IPS DF 4.7 (cell line): ENCODE results near the gene HLA-DRA.

Source experiments
- DNase-seq: peaks from one replicate; pipeline ENCODE4 v3.0.0-alpha.2; 2013; ENCODE audit warnings: low spot score; ENCODE audit errors: extremely low read depth

Gene HLA-DRA

GRCh38 chr6:32473376-32474348 lies 34.0 kb downstream of the HLA-DRA start:
- DNase-seq, result peak; percentile 30

DNA sequence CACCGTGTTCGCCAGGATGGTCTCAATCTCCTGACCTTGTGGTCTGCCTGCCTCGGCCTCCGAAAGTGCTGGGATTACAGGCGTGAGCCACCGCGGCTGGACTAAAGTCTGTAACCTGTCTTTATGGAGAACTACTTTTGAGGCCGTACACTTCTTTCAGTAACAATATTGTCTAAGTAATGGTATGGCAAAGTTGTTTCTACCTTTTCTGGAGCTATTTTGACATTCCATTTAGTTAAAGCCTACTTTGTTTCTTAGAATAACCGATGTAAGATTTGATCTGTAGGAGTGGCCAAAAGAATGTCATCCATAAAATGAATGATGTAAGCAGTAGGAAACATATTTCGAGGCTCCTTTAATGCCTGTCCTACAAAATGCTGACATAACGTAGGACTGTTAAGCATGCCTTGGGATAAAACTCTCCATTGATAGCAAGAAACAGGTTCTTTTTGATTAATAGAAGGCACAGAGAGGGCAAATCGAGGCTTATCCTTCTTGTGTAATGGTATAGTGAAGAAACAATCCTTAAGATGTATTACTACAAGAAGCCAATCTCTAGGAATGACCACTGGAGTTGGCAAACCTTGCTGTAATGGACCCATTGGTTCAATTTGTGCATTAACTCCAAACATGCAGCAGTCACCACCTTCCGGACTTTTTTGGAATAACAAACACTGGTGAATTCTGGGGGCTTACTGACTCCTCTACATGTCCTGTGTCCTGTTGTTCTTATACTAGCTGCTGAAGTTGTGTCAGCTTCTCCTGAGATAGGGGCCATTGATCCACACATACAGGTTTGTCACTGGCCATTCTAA lies 35.9 kb downstream of the HLA-DRA start:
- no peak for DNase-seq

DNA sequence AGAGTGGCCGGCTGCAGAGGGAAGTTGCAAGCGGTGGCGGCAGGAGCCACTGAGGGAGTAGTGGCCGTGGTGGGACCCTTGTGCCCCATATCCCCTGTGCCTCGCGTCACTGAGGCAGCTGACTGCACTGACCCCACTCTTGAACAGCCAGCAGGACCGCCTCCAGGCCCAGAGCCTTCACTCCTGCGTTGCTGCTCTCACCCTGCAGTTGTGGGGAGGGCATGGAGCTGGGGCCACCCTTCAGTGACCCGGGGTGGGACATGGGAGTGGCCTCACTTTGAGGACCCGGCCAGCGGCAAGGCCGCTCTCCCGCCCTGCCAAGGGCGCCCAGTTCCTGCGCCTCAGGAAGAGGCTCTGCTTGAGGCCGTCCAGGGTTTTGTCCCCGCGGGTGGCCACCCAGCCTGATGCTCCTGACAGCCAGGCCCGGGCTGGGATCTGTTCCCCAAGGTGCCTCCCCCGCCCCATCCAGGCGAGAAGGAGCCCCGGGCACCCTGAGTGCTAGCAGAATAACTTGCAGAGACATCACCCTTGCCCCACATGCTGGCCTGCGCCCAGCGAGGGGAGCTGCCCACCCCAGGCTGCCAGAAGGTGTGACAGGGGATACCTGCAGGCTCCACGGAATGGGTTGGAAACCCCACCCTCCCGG lies 44.4 kb downstream of the HLA-DRA start:
- DNase-seq, result no peak

DNA sequence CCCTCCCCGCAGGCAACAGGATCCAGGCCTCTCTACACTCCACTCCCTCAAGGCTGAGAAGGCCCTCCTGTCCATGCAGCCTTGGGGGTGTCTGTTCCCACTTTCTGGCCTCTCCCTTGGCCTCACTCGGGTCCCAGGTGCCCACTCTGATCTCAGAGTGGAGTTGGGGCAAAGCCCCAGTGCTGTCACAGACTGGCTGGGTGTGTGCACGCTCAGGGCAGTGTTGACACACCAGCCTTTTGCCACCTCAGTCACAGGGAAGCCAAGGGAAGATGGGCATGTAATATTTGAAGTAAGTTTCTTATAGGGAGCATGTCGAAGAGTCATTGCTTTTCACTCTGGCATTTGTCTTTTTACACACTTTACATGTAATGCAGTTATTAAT lies 44.9 kb downstream of the HLA-DRA start:
- no peak for DNase-seq

- DNase-seq, result no peak
Observed at GRCh38 chr6:32488083-32488482, 48.4 kb downstream of the HLA-DRA start.

- DNase-seq, result no peak
Observed at GRCh38 chr6:32491700-32492099, 52.0 kb downstream of the HLA-DRA start.

GRCh38 chr6:32492351-32492750 lies 52.7 kb downstream of the HLA-DRA start:
- no peak for DNase-seq
